Measurements from ENCODE around the gene PDXK.
A peak's percentile ranks its signal among the peaks of the same experiment; 100 is the strongest.

PDXK gene

GRCh38 chr21:43771698-43772424 lies 52.9 kb downstream of the PDXK start:
- DNase-seq (ENCODE audit: low read depth), result peak; percentile 42
- TF ChIP-seq CTCF (conservative IDR thresholded peaks at IDR 0.05; ENCODE audit: low read depth, low read length), result no peak
- H3K4me3 ChIP-seq (ENCODE audit: low read depth, low read length), result no peak overlapping the region

- no peak overlapping the region for H3K4me3 ChIP-seq (ENCODE audit: low read depth, low read length)
- DNase-seq (ENCODE audit: low read depth), result no peak
- no peak for TF ChIP-seq CTCF (conservative IDR thresholded peaks at IDR 0.05; ENCODE audit: low read depth, low read length)
Observed at GRCh38 chr21:43772425-43772821, 53.5 kb downstream of the PDXK start.

GRCh38 chr21:43774163-43774562 lies 55.2 kb downstream of the PDXK start:
- no peak for DNase-seq (ENCODE audit: low read depth)
- no peak for TF ChIP-seq CTCF (conservative IDR thresholded peaks at IDR 0.05; ENCODE audit: low read depth, low read length)
- H3K4me3 ChIP-seq (ENCODE audit: low read depth, low read length), result no peak overlapping the region

- no peak for DNase-seq (ENCODE audit: low read depth)
- H3K4me3 ChIP-seq (ENCODE audit: low read depth, low read length), result peak overlapping the region; percentile 83
- no peak for TF ChIP-seq CTCF (conservative IDR thresholded peaks at IDR 0.05; ENCODE audit: low read depth, low read length)
Observed at GRCh38 chr21:43775190-43775589, 56.3 kb downstream of the PDXK start.

GRCh38 chr21:43775795-43776430 lies 57.0 kb downstream of the PDXK start, which contains the start of gene CSTB:
CSTB (minus strand) TSS chr21:43776308; CDS start chr21:43776269, 39 bp downstream.
- DNase-seq (ENCODE audit: low read depth), result peak; percentile 45
- no peak for TF ChIP-seq CTCF (conservative IDR thresholded peaks at IDR 0.05; ENCODE audit: low read depth, low read length)
- H3K4me3 ChIP-seq (ENCODE audit: low read depth, low read length), result peak within 1 kb of the TSS; percentile 83

- DNase-seq (ENCODE audit: low read depth), result no peak
- TF ChIP-seq CTCF (conservative IDR thresholded peaks at IDR 0.05; ENCODE audit: low read depth, low read length), result no peak
- no peak overlapping the region for H3K4me3 ChIP-seq (ENCODE audit: low read depth, low read length)
Observed at GRCh38 chr21:43777953-43778352, 59.0 kb downstream of the PDXK start.
